GM21576 (cell line): ENCODE data around the gene ZNF609.

Experiments
- ATAC-seq: cut with Tn5 transposase; IDR thresholded peaks from one replicate; pipeline ENCODE4 v1.9.1; 2021; ENCODE audit warnings: mild to moderate bottlenecking, moderate library complexity; ENCODE audit not compliant: unreplicated experiment

The ZNF609 gene

GRCh38 chr15:64535460-64536243 is 75.3 kb downstream of the ZNF609 start:
- ATAC-seq, result no peak

- ATAC-seq, result no peak
These were observed 76.0 kb downstream of the ZNF609 start for GRCh38 chr15:64536244-64536836.

GRCh38 chr15:64542091-64542490 is 81.7 kb downstream of the ZNF609 start:
- no peak for ATAC-seq

DNA sequence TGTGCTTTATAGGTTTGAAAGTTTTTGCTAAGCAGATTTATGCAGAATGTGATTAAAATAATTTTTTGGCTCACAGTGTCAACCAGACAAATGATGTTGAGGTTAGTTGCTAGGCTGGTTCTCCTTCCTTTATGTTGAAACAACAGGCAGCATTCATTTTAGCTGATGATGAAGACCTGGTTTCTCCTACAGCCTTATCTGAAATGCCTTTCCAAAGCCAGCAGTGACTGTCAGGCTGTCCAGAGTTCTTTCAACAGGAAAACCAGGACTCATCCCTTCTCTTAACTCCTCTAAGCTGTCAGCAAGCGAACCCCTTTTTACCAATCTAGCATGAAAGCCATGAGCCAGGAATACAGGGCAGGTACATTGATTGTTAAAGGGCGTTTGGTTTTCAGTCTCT is 84.1 kb downstream of the ZNF609 start:
- ATAC-seq, result no peak

GRCh38 chr15:64547275-64547674 is 86.9 kb downstream of the ZNF609 start:
- ATAC-seq, result no peak

DNA sequence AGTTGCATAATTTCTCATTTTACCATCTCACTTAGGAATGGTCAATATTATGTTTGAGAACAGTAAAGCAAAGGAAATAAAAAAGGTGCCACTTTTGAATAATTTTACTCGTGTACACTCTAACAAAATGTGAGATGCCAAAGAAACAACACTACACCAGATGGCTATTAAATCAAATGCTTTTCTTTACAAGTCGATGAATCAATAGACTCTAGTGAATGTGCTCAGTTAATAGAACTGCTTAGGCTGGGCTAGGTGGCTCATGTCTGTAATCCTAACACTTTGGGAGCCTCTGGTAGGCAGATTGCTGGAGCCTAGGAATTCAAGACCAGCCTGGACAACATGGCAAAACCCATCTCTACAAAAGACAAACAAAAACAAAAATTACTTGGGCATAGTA is 87.9 kb downstream of the ZNF609 start:
- no peak for ATAC-seq

DNA sequence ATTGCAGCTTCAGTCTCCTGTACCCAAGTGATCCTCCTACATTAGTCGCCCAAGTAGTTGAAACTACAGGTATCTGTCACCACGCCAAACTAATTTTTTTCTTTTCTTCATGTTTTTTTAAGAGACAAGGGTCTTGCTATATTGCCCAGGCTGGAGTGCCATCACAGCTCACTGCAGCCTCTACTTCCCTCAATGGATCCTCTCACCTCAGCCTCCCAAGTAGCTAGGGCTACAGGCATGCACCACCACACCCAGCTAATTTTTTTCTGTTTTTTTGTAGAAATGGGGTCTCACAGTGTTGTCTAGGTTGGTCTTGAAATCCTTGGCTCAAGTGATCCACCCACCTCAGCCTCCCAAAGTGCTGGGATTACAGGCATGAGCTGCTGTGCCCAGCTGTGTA is 89.5 kb downstream of the ZNF609 start:
- ATAC-seq, result no peak

GRCh38 chr15:64552281-64552948 is 92.0 kb downstream of the ZNF609 start:
- no peak for ATAC-seq

- no peak for ATAC-seq
These were observed 98.2 kb downstream of the ZNF609 start for GRCh38 chr15:64558460-64559179.

GRCh38 chr15:64559243-64559642 is 98.9 kb downstream of the ZNF609 start:
- no peak for ATAC-seq

DNA sequence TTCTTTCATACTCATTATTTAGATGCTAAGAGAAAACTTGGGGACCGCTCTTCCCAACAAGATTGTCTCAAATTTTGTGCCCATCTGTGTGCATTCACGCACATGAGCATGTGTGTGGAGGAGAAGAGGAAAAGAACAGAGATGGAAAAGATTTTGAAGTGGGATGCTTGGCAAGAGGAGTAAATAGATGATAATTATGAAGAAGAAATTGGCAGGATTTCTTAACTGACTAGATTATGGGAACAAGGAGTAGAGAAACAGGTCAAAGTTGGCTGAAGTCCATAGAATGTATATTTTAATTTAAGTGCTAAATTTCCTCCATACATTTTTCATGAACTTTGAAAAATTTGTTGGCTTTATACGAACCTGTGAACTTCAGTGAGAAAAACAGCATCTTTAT is 100.1 kb downstream of the ZNF609 start:
- ATAC-seq, result no peak

DNA sequence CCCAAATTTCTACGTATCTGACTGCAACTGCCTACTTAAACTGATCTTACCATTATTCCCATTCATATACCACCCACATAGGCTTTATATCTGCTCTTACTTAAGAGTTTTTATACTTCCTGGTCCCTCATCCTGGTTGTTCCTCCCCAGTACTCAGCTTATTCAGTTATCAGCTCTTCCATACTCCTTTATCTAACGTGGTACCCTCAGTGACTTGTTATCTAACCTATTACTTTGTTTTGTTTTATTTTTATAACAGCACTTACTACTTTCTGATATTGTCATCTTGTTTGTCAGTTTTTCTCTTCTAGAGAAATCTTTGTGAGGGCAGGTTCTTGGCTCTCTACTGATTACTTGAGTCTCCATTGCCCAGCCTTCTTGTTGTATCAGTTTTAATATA is 100.6 kb downstream of the ZNF609 start:
- no peak for ATAC-seq

- ATAC-seq, result no peak
These were observed 101.7 kb downstream of the ZNF609 start for GRCh38 chr15:64562003-64562640.

GRCh38 chr15:64566102-64566501 is 105.7 kb downstream of the ZNF609 start:
- ATAC-seq, result no peak

DNA sequence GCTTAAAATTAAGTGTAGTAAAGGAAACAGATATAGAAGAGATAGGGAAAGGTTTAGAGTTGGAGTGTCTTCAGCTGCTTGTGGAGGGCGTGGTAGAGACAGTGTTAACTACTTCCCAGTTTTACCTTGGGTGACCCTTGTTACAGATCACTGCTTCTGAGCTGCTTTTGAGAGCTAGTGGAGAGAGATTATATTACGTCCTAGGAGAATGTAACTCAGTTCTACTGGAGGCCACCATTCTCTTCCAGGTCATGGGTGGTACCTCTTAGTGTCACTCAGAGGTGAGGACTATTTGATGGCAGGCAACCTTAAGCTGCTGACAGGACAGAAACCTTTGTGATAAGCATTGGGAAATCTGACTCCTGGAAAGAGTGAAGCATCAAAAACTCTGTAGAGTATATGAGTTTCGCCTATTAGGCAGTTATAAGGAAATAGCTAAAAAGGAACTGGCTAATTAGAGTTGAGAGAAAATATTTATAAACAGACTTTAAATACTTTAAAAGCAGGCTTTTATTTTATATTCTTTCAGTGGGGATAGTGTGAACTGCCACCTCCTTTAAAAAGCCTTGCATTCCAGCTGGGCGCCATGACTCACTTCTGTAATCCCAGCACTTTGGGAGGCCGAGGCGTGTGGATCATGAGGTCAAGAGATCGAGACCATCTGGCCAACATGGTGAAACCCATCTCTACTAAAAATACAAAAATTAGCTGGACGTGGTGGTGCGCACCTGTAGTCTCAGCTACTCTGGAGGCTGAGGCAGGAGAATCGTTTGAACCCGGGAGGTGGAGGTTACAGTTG is 106.5 kb downstream of the ZNF609 start:
- no peak for ATAC-seq

DNA sequence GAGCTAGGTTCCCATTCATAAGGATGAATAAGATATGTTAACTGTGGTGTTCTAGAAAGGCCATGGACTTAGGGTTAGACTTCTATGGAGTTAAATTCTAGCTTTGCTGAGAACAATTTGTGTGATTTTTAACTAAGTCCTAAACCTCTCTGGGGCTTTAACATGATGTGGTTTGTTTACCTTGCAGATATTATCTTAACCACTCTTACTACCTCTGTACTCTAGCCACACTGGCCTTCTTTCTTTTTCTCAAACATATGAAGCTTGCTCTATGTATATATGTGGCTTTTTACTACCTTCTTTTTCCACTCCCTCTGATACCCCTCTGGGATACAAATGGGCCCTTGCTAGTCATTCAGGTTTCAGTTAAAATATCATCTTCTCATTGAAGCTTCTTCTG is 108.4 kb downstream of the ZNF609 start:
- ATAC-seq, result no peak

DNA sequence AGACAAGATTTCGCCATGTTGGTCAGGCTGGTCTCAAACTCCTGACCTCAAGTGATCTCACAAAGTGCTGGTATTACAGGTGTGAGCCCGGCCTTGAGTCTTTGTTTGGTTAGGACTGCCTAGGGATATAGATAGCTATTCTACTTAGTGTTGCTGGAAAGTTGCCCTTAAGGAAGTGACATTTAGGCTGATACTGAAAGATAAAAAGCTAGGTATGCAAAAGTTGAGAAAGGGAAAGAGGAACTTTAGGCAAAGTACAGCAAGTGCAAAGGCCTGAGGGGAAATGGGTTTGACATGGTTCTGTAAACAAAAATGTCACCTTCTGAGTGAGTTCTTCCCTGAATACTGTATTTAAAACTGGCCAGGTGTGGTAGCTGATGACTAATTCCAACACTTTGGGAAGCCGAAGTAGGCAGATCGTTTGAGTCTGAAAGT is 111.5 kb downstream of the ZNF609 start:
- ATAC-seq, result no peak

GRCh38 chr15:64572856-64573255 is 112.5 kb downstream of the ZNF609 start:
- no peak for ATAC-seq

DNA sequence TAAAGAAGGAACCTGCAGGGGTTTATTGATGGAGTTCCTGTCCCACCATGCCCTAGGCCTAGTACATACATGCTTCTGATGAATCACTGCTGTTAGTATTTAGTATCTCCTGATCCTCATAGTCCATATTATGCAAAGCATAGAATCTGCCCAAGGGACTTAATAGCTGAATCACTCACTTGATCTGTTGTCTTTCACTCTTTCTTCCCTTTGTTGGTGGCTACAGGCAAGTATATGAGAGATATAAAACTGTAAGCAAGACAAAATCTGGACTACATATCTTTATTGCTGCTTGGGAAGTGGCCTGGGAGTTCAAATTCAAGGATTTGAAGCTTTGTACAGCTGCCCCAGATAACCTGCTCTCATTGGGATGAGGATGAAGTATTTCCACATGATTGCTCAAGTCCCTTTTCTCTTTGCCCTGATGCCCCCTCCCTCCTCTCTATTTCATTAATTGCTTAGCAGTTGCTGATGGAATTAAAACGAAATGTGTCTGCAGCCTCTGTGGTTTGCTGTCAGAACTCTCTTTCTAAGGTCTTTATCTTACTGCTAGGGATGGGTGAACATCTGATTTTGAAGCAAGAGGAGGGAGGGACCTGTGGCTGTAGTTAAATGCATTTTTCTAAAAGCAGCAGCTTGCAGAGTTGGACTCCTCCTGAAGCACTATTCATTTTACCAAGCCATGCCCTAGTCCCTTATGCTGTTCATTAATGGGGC is 114.1 kb downstream of the ZNF609 start:
- no peak for ATAC-seq
